ENCODE measurements around the gene FGGY.
A peak's percentile ranks its signal among the peaks of the same experiment; 100 is the strongest.
"Not testable (repeated sequence)": the region's sequence is repeated elsewhere in the genome, so short reads cannot be mapped to it uniquely, and the experiment has no call there.

Gene FGGY

DNA sequence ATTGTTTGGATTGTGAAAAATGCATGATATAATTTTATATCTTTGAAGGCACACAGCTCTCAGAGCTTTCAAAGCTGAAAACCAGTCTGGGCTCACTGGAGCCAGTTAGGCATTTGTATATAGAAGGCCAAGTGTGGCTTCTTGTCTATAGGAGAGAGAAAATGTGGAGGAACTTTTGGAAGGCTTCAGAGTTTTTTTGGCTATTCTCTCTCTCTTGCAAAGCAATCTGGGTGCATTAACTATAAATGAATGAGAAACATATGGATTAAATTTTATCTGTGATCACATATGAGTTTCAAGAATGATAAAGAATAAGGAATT is 301.2 kb downstream of the FGGY start:
- no peak for DNase-seq

- DNase-seq, result no peak
Measured at GRCh38 chr1:59601041-59601441, 304.1 kb downstream of the FGGY start.

DNA sequence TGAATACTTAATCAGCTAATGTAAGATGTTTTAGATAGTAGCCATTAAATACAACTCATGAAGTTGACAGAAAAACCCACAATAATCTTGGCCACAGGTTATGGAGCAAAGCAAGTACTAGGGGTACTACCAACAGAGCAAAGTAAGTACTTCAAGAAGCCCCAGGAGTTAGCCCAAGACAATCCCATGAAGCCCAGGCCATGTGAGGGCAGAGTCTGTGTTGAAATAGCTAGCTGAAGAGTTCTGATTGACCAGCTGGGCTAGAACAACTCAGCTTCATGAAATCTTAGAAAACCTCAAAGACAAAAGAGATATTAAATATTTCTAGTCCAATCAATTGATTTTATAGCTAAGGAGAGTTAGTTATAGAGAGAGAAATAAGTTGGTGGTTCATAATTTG is 304.9 kb downstream of the FGGY start:
- no peak for DNase-seq

GRCh38 chr1:59604191-59604590 is 307.3 kb downstream of the FGGY start:
- no peak for DNase-seq

DNA sequence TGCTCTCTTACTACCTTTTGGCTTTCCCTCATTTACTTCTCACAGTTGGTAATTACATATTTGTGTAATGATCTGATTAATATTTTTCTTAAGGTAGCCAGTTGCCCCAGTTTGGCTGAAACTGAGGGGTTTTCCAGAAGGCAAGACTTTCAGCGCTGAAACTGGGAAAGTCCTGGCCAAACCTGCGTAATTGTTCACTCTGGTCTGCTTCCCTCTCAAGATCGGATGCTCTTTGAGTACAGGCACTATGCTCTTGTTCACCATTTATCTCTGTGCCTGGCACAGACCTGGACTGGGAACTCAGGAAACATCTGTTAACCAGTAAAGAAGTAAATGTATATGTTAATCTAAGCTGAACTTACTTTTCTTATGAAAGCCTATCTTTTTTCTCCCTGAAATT is 308.3 kb downstream of the FGGY start:
- DNase-seq, result no peak

- peak; percentile 45 for DNase-seq
Measured at GRCh38 chr1:59605761-59606160, 308.9 kb downstream of the FGGY start.

- DNase-seq, result no peak
Measured at GRCh38 chr1:59609245-59609644, 312.4 kb downstream of the FGGY start.

- not testable (repeated sequence) for DNase-seq
Measured at GRCh38 chr1:59610499-59610898, 313.6 kb downstream of the FGGY start.

DNA sequence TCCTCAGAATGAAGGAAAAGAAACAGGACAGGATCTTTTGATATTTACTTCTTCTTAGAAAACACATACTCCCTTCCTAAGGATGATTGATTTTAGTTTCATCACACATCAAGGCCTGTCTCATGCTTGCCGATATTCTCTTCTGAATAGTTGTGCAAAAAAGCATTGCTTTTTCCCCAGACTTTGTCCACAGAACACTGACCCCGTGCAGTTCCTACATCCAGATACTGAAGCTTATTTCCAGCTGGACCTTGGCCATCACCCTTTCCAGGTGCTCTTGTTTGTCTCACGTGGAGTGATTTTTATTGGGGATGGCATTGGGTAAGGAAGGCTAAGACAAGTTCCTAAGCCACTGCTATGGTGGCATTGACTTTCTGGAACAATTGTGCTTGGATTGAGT is 320.5 kb downstream of the FGGY start:
- no peak for DNase-seq

- no peak for DNase-seq
Measured at GRCh38 chr1:59619557-59619956, 322.7 kb downstream of the FGGY start.

GRCh38 chr1:59625384-59625783 is 328.5 kb downstream of the FGGY start:
- DNase-seq, result no peak

GRCh38 chr1:59631561-59632255 is 334.8 kb downstream of the FGGY start:
- no peak for DNase-seq

DNA sequence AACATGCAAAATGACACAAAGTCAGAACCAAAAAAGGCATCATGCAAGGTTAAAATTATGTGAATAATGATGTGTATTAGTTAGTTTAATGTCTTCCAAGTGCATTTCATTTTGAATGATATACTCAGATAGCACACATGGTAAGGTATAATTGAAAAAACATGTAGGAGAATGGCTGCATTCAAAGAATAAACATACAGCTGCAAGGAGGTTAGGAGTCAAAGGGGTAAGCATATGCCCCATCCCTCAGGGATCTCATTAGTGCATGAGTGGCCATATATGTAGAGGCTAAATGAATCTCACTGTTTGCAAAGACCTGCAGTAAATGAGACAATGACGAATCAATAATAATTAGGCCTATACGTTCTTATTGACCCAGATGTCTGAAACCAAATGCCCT is 338.2 kb downstream of the FGGY start:
- DNase-seq, result no peak

GRCh38 chr1:59638231-59638711 is 341.4 kb downstream of the FGGY start:
- peak; percentile 61 for DNase-seq

DNA sequence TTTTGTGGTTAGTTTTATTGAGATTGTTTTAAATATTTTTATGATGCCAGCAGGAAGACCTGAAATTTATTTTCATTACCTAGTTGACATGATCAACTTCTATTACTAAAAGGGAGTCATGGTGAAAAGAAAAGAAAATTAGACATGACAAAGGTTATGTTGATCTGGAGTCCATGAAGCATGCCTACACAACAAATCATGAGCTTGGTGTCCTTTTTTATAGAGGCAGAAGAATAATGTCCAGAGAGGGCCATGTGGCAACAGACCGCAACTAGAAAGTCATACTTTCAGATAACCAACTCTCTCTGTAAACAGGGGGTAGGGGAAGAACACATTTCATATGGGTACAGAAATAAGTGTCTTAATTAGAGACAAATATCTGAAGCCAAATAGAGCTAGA is 342.4 kb downstream of the FGGY start:
- no peak for DNase-seq

DNA sequence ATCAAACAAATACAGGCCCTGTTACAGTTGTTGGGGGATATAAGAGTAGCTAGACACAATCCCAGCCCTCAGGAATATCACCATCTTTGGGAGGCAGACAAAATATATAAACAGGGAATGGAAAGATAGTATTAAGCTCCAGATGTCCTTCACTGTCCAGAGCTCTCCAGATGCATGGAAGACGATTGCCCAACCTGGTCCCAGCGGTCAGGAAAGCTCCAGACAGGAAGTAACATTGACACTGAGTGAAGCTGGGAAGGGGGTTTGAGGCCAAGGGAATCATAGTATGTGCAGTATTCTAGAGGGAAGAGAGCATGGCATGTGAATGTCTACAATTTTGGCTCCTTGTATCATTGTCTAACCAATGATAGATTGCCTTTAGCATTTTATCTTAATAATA is 344.0 kb downstream of the FGGY start:
- DNase-seq, result no peak

DNA sequence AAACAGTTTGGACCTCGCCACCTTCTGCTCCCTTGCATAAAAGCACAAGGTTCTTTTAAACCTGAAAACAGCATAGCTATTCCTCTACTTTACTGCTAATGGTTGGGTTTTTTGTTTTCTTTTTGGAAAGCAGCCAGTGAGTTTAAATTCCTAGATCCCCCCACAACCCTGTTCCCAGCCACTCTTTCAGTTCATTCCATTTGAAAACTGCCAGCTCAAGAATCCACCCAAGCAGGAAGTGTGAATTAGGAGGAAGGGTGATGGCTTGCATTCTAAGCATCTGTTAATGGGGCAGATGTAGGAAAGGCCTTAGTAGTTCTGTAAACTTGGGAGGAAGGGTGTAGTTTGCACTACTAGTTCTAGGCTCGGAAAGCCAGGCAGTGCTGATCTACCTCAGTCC is 344.9 kb downstream of the FGGY start:
- DNase-seq, result no peak

GRCh38 chr1:59643526-59643925 is 346.6 kb downstream of the FGGY start:
- no peak for DNase-seq

DNA sequence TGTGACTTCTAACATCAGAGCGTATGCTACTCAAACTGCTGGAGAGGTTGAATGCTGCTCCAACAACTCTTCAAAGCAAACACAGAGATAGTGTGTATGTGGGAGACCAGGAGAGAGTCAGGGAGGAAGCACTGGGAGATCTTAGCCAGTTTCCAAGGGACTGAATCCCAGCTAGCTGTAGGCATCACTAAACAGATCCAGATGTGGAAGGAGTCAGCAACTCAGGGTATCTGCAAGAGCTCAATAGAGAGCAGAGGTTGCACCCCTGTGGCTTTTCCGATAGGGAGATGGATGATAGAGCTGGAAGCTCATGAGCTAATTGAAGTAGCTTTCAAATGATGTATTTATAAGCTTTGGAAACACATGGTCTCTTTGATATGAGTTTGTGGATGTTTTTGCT is 349.0 kb downstream of the FGGY start:
- DNase-seq, result peak; percentile 56

DNA sequence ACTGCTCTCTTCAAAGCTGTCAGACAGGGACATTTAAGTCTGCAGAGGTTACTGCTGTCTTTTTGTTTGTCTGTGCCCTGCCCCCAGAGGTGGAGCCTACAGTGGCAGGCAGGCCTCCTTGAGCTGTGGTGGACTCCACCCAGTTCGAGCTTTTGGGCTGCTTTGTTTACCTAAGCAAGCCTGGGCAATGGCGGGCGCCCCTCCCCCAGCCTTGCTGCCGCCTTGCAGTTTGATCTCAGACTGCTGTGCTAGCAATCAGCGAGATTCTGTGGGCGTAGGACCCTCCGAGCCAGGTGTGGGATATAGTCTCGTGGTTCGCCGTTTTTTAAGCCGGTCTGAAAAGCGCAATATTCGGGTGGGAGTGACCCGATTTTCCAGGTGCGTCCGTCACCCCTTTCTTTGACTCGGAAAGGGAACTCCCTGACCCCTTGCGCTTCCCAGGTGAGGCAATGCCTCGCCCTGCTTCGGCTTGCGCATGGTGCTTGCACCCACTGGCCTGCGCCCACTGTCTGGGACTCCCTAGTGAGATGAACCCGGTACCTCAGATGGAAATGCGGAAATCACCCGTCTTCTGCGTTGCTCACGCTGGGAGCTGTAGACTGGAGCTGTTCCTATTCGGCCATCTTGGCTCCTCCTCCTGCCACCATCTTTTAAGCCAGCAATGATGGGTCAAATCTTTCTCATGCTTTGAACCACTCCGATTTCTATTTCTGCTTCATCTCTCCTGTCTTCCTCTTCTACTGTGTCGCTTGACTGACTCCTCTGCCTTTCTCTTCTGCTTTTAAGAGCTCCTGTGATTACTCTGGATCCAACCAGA is 356.5 kb downstream of the FGGY start:
- not testable (repeated sequence) for DNase-seq

GRCh38 chr1:59653968-59654367 is 357.1 kb downstream of the FGGY start:
- DNase-seq, result no peak

GRCh38 chr1:59657873-59658465 is 361.1 kb downstream of the FGGY start:
- no peak for DNase-seq

GRCh38 chr1:59664166-59664565 is 367.3 kb downstream of the FGGY start:
- no peak for DNase-seq

DNA sequence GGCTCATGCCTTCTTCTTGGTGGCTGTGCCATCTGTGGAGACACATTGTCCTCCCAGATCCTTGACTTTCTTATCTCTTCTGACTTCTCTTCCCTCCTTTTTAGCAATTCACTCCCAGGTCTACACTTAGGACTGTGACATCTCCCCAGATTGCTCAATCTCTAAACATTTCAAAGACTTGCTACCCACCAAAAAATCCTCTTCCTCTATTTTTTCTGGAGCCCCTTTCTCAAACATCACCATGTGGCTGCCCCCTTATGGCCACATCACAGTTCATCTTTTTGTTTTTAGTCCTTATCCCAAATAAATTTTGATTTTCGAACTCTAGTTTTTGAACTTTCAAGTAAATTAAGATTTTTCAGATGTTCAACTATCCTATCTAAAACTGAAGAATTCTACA is 369.2 kb downstream of the FGGY start:
- DNase-seq, result no peak
